Neural progenitor cell (in vitro differentiated cells): Measurements from ENCODE around the gene COQ2. TPM values are rescaled to one million over a fixed set of nuclear protein-coding genes. Genes with fewer than 3 reads are reported as not detected.

Experiments used
- DNase-seq: peaks from one replicate; pipeline ENCODE4 v3.0.0-alpha.2; 2016; ENCODE audit warnings: low spot score
- H2AFZ ChIP-seq: fragments of 200-600 bp; sonication (generic); replicated peaks from 2 replicates; pipeline ENCODE4 v1.6.1; 2016; ENCODE audit warnings: antibody characterized with exemption
- H3F3A ChIP-seq: fragments of 200-600 bp; sonication (generic); 2 replicates; pipeline ENCODE4 v1.6.1; 2016; ENCODE audit warnings: antibody characterized with exemption, low read depth
- H3K27ac ChIP-seq: fragments of 200-600 bp; sonication (generic); 2 replicates; pipeline ENCODE4 v1.5.1; 2016; ENCODE audit warnings: mild to moderate bottlenecking
- H3K27me3 ChIP-seq: fragments of 200-600 bp; sonication (generic); 2 replicates; pipeline ENCODE4 v1.6.1; 2016; ENCODE audit warnings: mild to moderate bottlenecking, moderate library complexity
- H3K36me3 ChIP-seq: fragments of 200-600 bp; sonication (generic); 2 replicates; pipeline ENCODE4 v1.5.1; 2016
- H3K4me1 ChIP-seq: fragments of 200-600 bp; sonication (generic); 2 replicates; pipeline ENCODE4 v1.6.1; 2016; ENCODE audit warnings: mixed run types
- H3K4me2 ChIP-seq: fragments of 200-600 bp; sonication (generic); 2 replicates; pipeline ENCODE4 v1.6.1; 2016
- H3K4me3 ChIP-seq: fragments of 200-600 bp; sonication (generic); 2 replicates; pipeline ENCODE4 v1.5.1; 2016
- H3K79me2 ChIP-seq: fragments of 200-600 bp; sonication (generic); 2 replicates; pipeline ENCODE4 v1.6.1; 2016; ENCODE audit warnings: low read depth
- H3K9ac ChIP-seq: fragments of 200-600 bp; sonication (generic); 2 replicates; pipeline ENCODE4 v1.6.1; 2016
- H3K9me3 ChIP-seq: fragments of 200-600 bp; sonication (generic); 2 replicates; pipeline ENCODE4 v1.5.1; 2016; ENCODE audit warnings: low read depth
- H4K20me1 ChIP-seq: fragments of 200-600 bp; sonication (generic); 2 replicates; pipeline ENCODE4 v1.6.1; 2016; ENCODE audit warnings: low read depth
- H3K27ac Mint-ChIP-seq: 3 replicates; pipeline ENCODE4 v1.8.0; 2021; ENCODE audit warnings: mixed read lengths
- H3K27me3 Mint-ChIP-seq: 2 replicates; pipeline ENCODE4 v1.8.0; 2022; ENCODE audit warnings: low read depth, mild to moderate bottlenecking, inconsistent platforms, moderate library complexity, mixed read lengths; ENCODE audit not compliant: insufficient read depth
- H3K36me3 Mint-ChIP-seq: 3 replicates; pipeline ENCODE4 v1.8.0; 2021; ENCODE audit warnings: mixed read lengths
- H3K4me1 Mint-ChIP-seq: 3 replicates; pipeline ENCODE4 v1.8.0; 2021; ENCODE audit warnings: mixed read lengths
- H3K4me3 Mint-ChIP-seq: 3 replicates; pipeline ENCODE4 v1.8.0; 2021; ENCODE audit warnings: mild to moderate bottlenecking, moderate library complexity, mixed read lengths
- H3K9me3 Mint-ChIP-seq: 3 replicates; pipeline ENCODE4 v1.8.0; 2020; ENCODE audit warnings: mixed read lengths
- EZH2 ChIP-seq: fragments of 200-600 bp; sonication (generic); IDR thresholded peaks from 2 replicates; pipeline ENCODE4 v1.6.1; 2017; ENCODE audit warnings: antibody characterized with exemption, mild to moderate bottlenecking, moderate library complexity
- EZH2phosphoT487 ChIP-seq: fragments of 200-600 bp; sonication (generic); IDR thresholded peaks from 2 replicates; pipeline ENCODE4 v1.6.1; 2017; ENCODE audit warnings: antibody characterized with exemption
- total RNA-seq: library from RNA; depleted of rRNA; stranded (reverse); fragments of >200 nt; gene quantifications from 2 replicates; pipeline ENCODE4 v1.2.3, GENCODE V29; 2015; ENCODE audit warnings: low replicate concordance
- TF ChIP-seq, protein P1 (sequence below): fragments of 200-600 bp; sonication (generic); IDR thresholded peaks from 2 replicates; pipeline ENCODE4 v1.5.1; 2017; ENCODE audit warnings: antibody characterized with exemption, mild to moderate bottlenecking

The COQ2 gene
- total RNA-seq, 1 donor from 2014 or later = 32.7 TPM

- H3K4me1 ChIP-seq = no peaks in the 10 kb centered on the region
- no peak overlapping the region for H3K4me3 ChIP-seq
- Mint-ChIP-seq H3K27me3 (no peaks in the 10 kb centered on the region), H3K4me1 (peaks cover 4% of the 10 kb centered on the region), H3K4me3 (no peak overlapping the region), H3K27ac (no peak overlapping the region), H3K36me3 (peaks cover 2% of the 10 kb centered on the region), H3K9me3 (no peaks in the 10 kb centered on the region)
- no peaks in the 10 kb centered on the region for H4K20me1 ChIP-seq
- no peaks in the 10 kb centered on the region for H3F3A ChIP-seq
- no peak overlapping the region for H3K27ac ChIP-seq
- H3K9me3 ChIP-seq = no peaks in the 10 kb centered on the region
- H2AFZ ChIP-seq = no peak overlapping the region
- H3K4me2 ChIP-seq = no peak overlapping the region
- H3K27me3 ChIP-seq = no peaks in the 10 kb centered on the region
- TF ChIP-seq EZH2phosphoT487 (no peak), EZH2 (no peak)
- TF ChIP-seq, protein P1, sequence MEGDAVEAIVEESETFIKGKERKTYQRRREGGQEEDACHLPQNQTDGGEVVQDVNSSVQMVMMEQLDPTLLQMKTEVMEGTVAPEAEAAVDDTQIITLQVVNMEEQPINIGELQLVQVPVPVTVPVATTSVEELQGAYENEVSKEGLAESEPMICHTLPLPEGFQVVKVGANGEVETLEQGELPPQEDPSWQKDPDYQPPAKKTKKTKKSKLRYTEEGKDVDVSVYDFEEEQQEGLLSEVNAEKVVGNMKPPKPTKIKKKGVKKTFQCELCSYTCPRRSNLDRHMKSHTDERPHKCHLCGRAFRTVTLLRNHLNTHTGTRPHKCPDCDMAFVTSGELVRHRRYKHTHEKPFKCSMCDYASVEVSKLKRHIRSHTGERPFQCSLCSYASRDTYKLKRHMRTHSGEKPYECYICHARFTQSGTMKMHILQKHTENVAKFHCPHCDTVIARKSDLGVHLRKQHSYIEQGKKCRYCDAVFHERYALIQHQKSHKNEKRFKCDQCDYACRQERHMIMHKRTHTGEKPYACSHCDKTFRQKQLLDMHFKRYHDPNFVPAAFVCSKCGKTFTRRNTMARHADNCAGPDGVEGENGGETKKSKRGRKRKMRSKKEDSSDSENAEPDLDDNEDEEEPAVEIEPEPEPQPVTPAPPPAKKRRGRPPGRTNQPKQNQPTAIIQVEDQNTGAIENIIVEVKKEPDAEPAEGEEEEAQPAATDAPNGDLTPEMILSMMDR = no peak
- no peaks in the 10 kb centered on the region for H3K79me2 ChIP-seq
- DNase-seq = peak; percentile 7
- no peaks in the 10 kb centered on the region for H3K36me3 ChIP-seq
- H3K9ac ChIP-seq = no peak overlapping the region
Observed at GRCh38 chr4:83229791-83230190, 54.8 kb downstream of the COQ2 start.

- H3K9me3 ChIP-seq = no peaks in the 10 kb centered on the region
- H3K79me2 ChIP-seq = no peaks in the 10 kb centered on the region
- no peak for DNase-seq
- Mint-ChIP-seq H3K4me3 (no peak overlapping the region), H3K27ac (no peak overlapping the region), H3K27me3 (no peaks in the 10 kb centered on the region), H3K36me3 (peaks cover 2% of the 10 kb centered on the region), H3K9me3 (no peaks in the 10 kb centered on the region), H3K4me1 (peaks cover 4% of the 10 kb centered on the region)
- no peak overlapping the region for H2AFZ ChIP-seq
- H3K4me3 ChIP-seq = no peak overlapping the region
- no peaks in the 10 kb centered on the region for H3K4me1 ChIP-seq
- no peak overlapping the region for H3K4me2 ChIP-seq
- TF ChIP-seq EZH2phosphoT487 (no peak), EZH2 (no peak)
- TF ChIP-seq, protein P1 = no peak
- no peak overlapping the region for H3K27ac ChIP-seq
- no peaks in the 10 kb centered on the region for H3F3A ChIP-seq
- H3K36me3 ChIP-seq = no peaks in the 10 kb centered on the region
- H4K20me1 ChIP-seq = no peaks in the 10 kb centered on the region
- H3K9ac ChIP-seq = no peak overlapping the region
- no peaks in the 10 kb centered on the region for H3K27me3 ChIP-seq
Observed at GRCh38 chr4:83228231-83228630, 56.4 kb downstream of the COQ2 start.

DNA sequence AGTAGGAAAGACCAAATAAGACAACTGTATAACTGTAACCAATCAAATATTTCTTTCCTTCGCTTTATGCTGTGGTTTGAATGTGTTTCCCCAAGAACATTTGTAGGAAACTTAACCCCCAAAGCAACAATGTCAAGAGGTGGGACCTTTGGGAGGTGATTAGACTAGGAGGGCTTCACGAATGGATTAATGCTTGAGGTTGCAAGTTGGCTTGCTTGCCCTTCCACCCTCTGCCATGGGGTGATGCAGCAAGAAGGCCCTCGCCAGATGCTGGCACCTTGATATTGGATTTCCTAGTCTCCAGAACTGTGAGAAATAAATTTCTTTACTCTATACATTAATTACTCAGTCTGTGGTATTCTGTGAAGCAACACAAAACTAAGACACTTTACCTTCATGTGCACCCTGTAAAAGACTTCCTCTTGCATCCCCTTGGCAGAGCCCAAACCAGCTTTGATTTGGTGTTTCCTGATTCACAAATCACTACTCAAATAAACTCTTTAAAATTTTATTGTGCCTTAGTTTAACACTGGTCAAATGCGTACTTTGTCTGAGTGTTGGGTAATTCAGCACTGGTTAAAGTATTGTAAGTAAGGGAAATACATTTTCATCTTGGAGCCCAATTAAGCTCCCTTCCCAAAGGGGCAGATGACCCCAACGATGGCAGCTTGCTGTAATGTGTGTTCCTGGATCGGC, 59.9 kb downstream of the COQ2 start:
- Histone ChIP-seq H3K9me3 (no peaks in the 10 kb centered on the region), H4K20me1 (no peaks in the 10 kb centered on the region), H3K27ac (no peak overlapping the region), H3K4me3 (no peak overlapping the region), H3K27me3 (no peaks in the 10 kb centered on the region), H3F3A (no peaks in the 10 kb centered on the region), H3K4me1 (no peaks in the 10 kb centered on the region), H3K4me2 (no peak overlapping the region), H3K36me3 (no peaks in the 10 kb centered on the region), H3K9ac (no peak overlapping the region), H3K79me2 (no peaks in the 10 kb centered on the region), H2AFZ (no peak overlapping the region)
- Mint-ChIP-seq H3K4me3 (no peak overlapping the region), H3K27ac (no peak overlapping the region), H3K9me3 (no peaks in the 10 kb centered on the region), H3K4me1 (no peaks in the 10 kb centered on the region), H3K27me3 (peaks cover 2% of the 10 kb centered on the region), H3K36me3 (peaks cover 2% of the 10 kb centered on the region)
- TF ChIP-seq, protein P1 = no peak
- no peak for TF ChIP-seq EZH2phosphoT487
- no peak for TF ChIP-seq EZH2
- DNase-seq = no peak
